Head of caudate nucleus (tissue), 42 donors: Measurements from ENCODE around the gene CDKAL1.

Experiments used
- DNase-seq, 42 donors: peaks; one replicate each; pipeline versions ENCODE4 v3.0.0 to v3.0.0-alpha.2; 2020 to 2021; ENCODE audit warnings: mixed read lengths in 7 of 42
- intact Hi-C: fragments of 100-400 bp; cut with DNase I; formaldehyde crosslinking; loops from one replicate; pipeline ENCODE4 v1.15.0; 2022

Gene CDKAL1

GRCh38 chr6:20692023-20692422, 157.8 kb downstream of the CDKAL1 start:
- intact Hi-C loops, result no loop called here
- no peak for DNase-seq

GRCh38 chr6:20693466-20694063, 159.3 kb downstream of the CDKAL1 start:
- intact Hi-C loops, result no loop called here
- DNase-seq, result no peak

- intact Hi-C loops, result no loop called here
- no peak for DNase-seq
Observed at GRCh38 chr6:20696676-20697075, 162.4 kb downstream of the CDKAL1 start.

GRCh38 chr6:20698675-20699074, 164.4 kb downstream of the CDKAL1 start:
- no peak for DNase-seq
- intact Hi-C loops, result no loop called here

GRCh38 chr6:20699402-20699801, 165.1 kb downstream of the CDKAL1 start:
- no peak for DNase-seq
- intact Hi-C loops, result no loop called here

- no peak for DNase-seq
- intact Hi-C loops, result no loop called here
Observed at GRCh38 chr6:20700375-20700774, 166.1 kb downstream of the CDKAL1 start.

- intact Hi-C loops, result no loop called here
- no peak for DNase-seq
Observed at GRCh38 chr6:20702366-20702765, 168.1 kb downstream of the CDKAL1 start.

- DNase-seq, result no peak
- intact Hi-C loops, result no loop called here
Observed at GRCh38 chr6:20703049-20703448, 168.8 kb downstream of the CDKAL1 start.

GRCh38 chr6:20704325-20705025, 170.2 kb downstream of the CDKAL1 start:
- intact Hi-C loops, result no loop called here
- no peak for DNase-seq

GRCh38 chr6:20705741-20706140, 171.5 kb downstream of the CDKAL1 start:
- no peak for DNase-seq
- intact Hi-C loops, result no loop called here

- DNase-seq, result no peak
- intact Hi-C loops, result no loop called here
Observed at GRCh38 chr6:20706238-20706938, 172.1 kb downstream of the CDKAL1 start.

- intact Hi-C loops, result no loop called here
- no peak for DNase-seq
Observed at GRCh38 chr6:20706939-20707485, 172.8 kb downstream of the CDKAL1 start.

- no peak for DNase-seq
- intact Hi-C loops, result no loop called here
Observed at GRCh38 chr6:20707870-20708269, 173.6 kb downstream of the CDKAL1 start.

GRCh38 chr6:20708367-20709124, 174.3 kb downstream of the CDKAL1 start:
- intact Hi-C loops, result no loop called here
- no peak for DNase-seq

GRCh38 chr6:20709451-20709850, 175.2 kb downstream of the CDKAL1 start:
- intact Hi-C loops, result no loop called here
- DNase-seq, result no peak

GRCh38 chr6:20710341-20710740, 176.1 kb downstream of the CDKAL1 start:
- DNase-seq, result no peak
- intact Hi-C loops, result no loop called here

GRCh38 chr6:20711518-20711917, 177.3 kb downstream of the CDKAL1 start:
- DNase-seq, result no peak
- intact Hi-C loops, result no loop called here

GRCh38 chr6:20712011-20712410, 177.8 kb downstream of the CDKAL1 start:
- intact Hi-C loops, result no loop called here
- no peak for DNase-seq

GRCh38 chr6:20715135-20715806, 181.0 kb downstream of the CDKAL1 start:
- no peak for DNase-seq
- intact Hi-C loops, result no loop called here
